Ascending aorta (tissue), 2 donors: ENCODE results near the gene WNT2. TPM values are rescaled to one million over a fixed set of nuclear protein-coding genes. Genes with fewer than 3 reads are reported as not detected.

Experiments
- DNase-seq, 2 donors: peaks; one replicate each; pipeline ENCODE4 v3.0.0-alpha.2; 2019; ENCODE audit warnings: low spot score in 2 of 2
- H3K27ac ChIP-seq, 2 donors: fragments of 200-600 bp; sonication (generic); one replicate each; pipeline ENCODE4 v1.5.1; 2016 to 2017; ENCODE audit warnings: mild to moderate bottlenecking in 1 of 2
- H3K27me3 ChIP-seq: fragments of 200-600 bp; sonication (generic); one replicate; pipeline ENCODE4 v1.5.1; 2017
- H3K36me3 ChIP-seq, 2 donors: fragments of 200-600 bp; sonication (generic); one replicate each; pipeline ENCODE4 v1.5.1; 2016
- H3K4me1 ChIP-seq, 2 donors: fragments of 200-600 bp; sonication (generic); one replicate each; pipeline ENCODE4 v1.5.1; 2016 to 2017; ENCODE audit warnings: mild to moderate bottlenecking in 1 of 2
- H3K4me3 ChIP-seq, 2 donors: fragments of 200-600 bp; sonication (generic); one replicate each; pipeline ENCODE4 v1.5.1; 2016 to 2017; ENCODE audit warnings: mild to moderate bottlenecking in 1 of 2
- H3K9me3 ChIP-seq, 2 donors: fragments of 200-600 bp; sonication (generic); one replicate each; pipeline ENCODE4 v1.5.1; 2016
- CTCF ChIP-seq, 3 experiments: fragments of 200-600 bp in 2 of 3; fragments of 450-650 bp in 1 of 3; sonication (generic) in 2 of 3; IDR thresholded peaks; one replicate each; pipeline ENCODE4 v1.5.1; 2016 to 2019; ENCODE audit warnings: antibody characterized with exemption in 3 of 3, mild to moderate bottlenecking in 1 of 3, moderate library complexity in 1 of 3
- intact Hi-C: fragments of 100-400 bp; cut with DNase I; formaldehyde crosslinking; loops from one replicate; pipeline ENCODE4 v1.15.1; 2023
- total RNA-seq: library from RNA; depleted of rRNA; stranded (reverse); fragments of >200 nt; gene quantifications from one replicate; pipeline ENCODE4 v1.1.0, GENCODE V29; 2016

Gene WNT2
- total RNA-seq, 1 donor from 2014 or later: 6.1 TPM

GRCh38 chr7:117349570-117349969 is 26.7 kb upstream of the WNT2 start:
- peaks cover 0 to 3% of the 10 kb centered on the region in 2 donors for H3K4me1 ChIP-seq
- TF ChIP-seq CTCF (IDR thresholded peaks at IDR 0.05): no peak
- H3K36me3 ChIP-seq: no peaks in the 10 kb centered on the region
- no peaks in the 10 kb centered on the region for H3K27me3 ChIP-seq
- no peaks in the 10 kb centered on the region for H3K9me3 ChIP-seq
- H3K27ac ChIP-seq: no peak overlapping the region
- no peak overlapping the region for H3K4me3 ChIP-seq
- DNase-seq: no peak
- intact Hi-C loops: no loop called here

- intact Hi-C loops: no loop called here
- no peaks in the 10 kb centered on the region for H3K27me3 ChIP-seq
- no peaks in the 10 kb centered on the region for H3K9me3 ChIP-seq
- TF ChIP-seq CTCF (IDR thresholded peaks at IDR 0.05): no peak
- H3K36me3 ChIP-seq: no peaks in the 10 kb centered on the region
- DNase-seq: no peak
- peaks cover 0 to 7% of the 10 kb centered on the region in 2 donors for H3K4me1 ChIP-seq
- H3K27ac ChIP-seq: no peak overlapping the region
- H3K4me3 ChIP-seq: no peak overlapping the region
Measured at GRCh38 chr7:117347962-117348672, 25.3 kb upstream of the WNT2 start.

GRCh38 chr7:117347480-117347879 is 24.6 kb upstream of the WNT2 start:
- no peak for DNase-seq
- H3K9me3 ChIP-seq: no peaks in the 10 kb centered on the region
- intact Hi-C loops: no loop called here
- H3K27me3 ChIP-seq: no peaks in the 10 kb centered on the region
- H3K36me3 ChIP-seq: no peaks in the 10 kb centered on the region
- peaks cover 0 to 7% of the 10 kb centered on the region in 2 donors for H3K4me1 ChIP-seq
- no peak for TF ChIP-seq CTCF (IDR thresholded peaks at IDR 0.05)
- H3K4me3 ChIP-seq: no peak overlapping the region
- H3K27ac ChIP-seq: no peak overlapping the region

GRCh38 chr7:117346161-117346560 is 23.3 kb upstream of the WNT2 start:
- no peaks in the 10 kb centered on the region for H3K27me3 ChIP-seq
- H3K27ac ChIP-seq: no peak overlapping the region
- no peak for TF ChIP-seq CTCF (IDR thresholded peaks at IDR 0.05)
- peaks cover 0 to 7% of the 10 kb centered on the region in 2 donors for H3K4me1 ChIP-seq
- H3K4me3 ChIP-seq: no peak overlapping the region
- DNase-seq: no peak
- H3K9me3 ChIP-seq: no peaks in the 10 kb centered on the region
- H3K36me3 ChIP-seq: no peaks in the 10 kb centered on the region
- intact Hi-C loops: no loop called here

GRCh38 chr7:117338020-117338419 is 15.2 kb upstream of the WNT2 start:
- Histone ChIP-seq H3K4me1 (no peaks in the 10 kb centered on the region), H3K9me3 (no peaks in the 10 kb centered on the region), H3K27ac (no peak overlapping the region), H3K27me3 (no peaks in the 10 kb centered on the region), H3K4me3 (no peak overlapping the region), H3K36me3 (no peaks in the 10 kb centered on the region)
- DNase-seq: no peak
- intact Hi-C loops: loop anchor here (10.0 kb wide), 1 partner anchor 63 kb away; no protein-coding TSS in a partner anchor
- no peak for TF ChIP-seq CTCF (IDR thresholded peaks at IDR 0.05)
